Esophagus (tissue), 2 donors: Measurements from ENCODE around the gene FGR. TPM values are rescaled to one million over a fixed set of nuclear protein-coding genes. Genes with fewer than 3 reads are reported as not detected.

ENCODE experiments used
- H3K27ac ChIP-seq, 2 donors: one replicate each; pipeline ENCODE4 v1.5.1; 2013; ENCODE audit warnings: low read depth in 2 of 2, mild to moderate bottlenecking in 2 of 2, inconsistent platforms in 1 of 2, low read length in 1 of 2, moderate library complexity in 1 of 2
- H3K27me3 ChIP-seq, 2 donors: one replicate each; pipeline ENCODE4 v1.6.1; 2013; ENCODE audit warnings: low read length in 2 of 2, control low read depth in 1 of 2, mild to moderate bottlenecking in 1 of 2; ENCODE audit not compliant: insufficient read depth in 2 of 2, control insufficient read depth in 1 of 2
- H3K36me3 ChIP-seq, 2 donors: one replicate each; pipeline ENCODE4 v1.6.1; 2013; ENCODE audit warnings: low read length in 1 of 2; ENCODE audit not compliant: control insufficient read depth in 2 of 2, insufficient read depth in 2 of 2
- H3K4me1 ChIP-seq, 2 donors: one replicate each; pipeline ENCODE4 v1.6.1; 2013; ENCODE audit warnings: low read length in 1 of 2; ENCODE audit not compliant: control insufficient read depth in 2 of 2, insufficient read depth in 2 of 2
- H3K4me3 ChIP-seq, 2 donors: one replicate each; pipeline ENCODE4 v1.5.1; 2013; ENCODE audit warnings: low read length in 2 of 2, mild to moderate bottlenecking in 2 of 2, low read depth in 1 of 2, moderate library complexity in 1 of 2
- H3K9me3 ChIP-seq, 2 donors: one replicate each; pipeline ENCODE4 v1.6.1; 2013; ENCODE audit warnings: mild to moderate bottlenecking in 2 of 2, low read depth in 1 of 2, low read length in 1 of 2, moderate library complexity in 1 of 2; ENCODE audit not compliant: control insufficient read depth in 2 of 2, insufficient read depth in 1 of 2
- WGBS, 2 donors: extraction: QIAGEN DNeasy Blood & Tissue Kit; methylation state at CpG; one replicate each; pipeline ENCODE4 v1.1.7; 2013; 5-methylcytosine and 5-hydroxymethylcytosine counted together
- polyA plus RNA-seq, 2 donors: library from polyadenylated mRNA; stranded (reverse); fragments of 200-250 nt; gene quantifications; one replicate each; pipeline ENCODE4 v1.2.3, GENCODE V29; 2013
- donor health status: healthy with polysubstance abuse.
- donor health status: Bipolar disorder and iron deficiency.

Gene FGR
- polyA plus RNA-seq, 2 donors = 3.4 to 3.6 TPM

DNA sequence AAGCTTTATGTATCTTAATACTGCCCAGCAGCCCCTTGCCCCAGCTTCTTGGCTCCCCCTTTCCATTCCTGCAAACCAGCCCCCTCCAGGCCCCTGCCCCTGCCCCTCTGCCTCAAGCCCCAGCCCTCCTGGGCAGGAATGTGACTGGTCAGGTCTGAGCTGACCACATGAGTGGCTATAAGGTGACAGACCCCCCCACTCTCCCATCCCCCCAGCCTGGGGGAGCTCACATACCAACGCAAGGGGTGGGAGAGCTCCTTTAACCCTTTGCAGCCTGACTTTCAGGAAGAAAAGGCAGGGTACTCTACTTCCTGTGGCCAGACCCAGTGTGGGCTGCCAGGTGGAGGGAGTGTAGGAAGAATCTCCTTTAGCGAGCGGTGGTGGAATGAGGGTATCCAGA lies 64.2 kb downstream of the FGR start:
- peak overlapping the region; percentile 93 to 94 for H3K27ac ChIP-seq
- H3K4me3 ChIP-seq = no peak overlapping the region
- H3K36me3 ChIP-seq = peaks cover 0 to 6% of the 10 kb centered on the region in 2 donors
- H3K27me3 ChIP-seq = no peaks in the 10 kb centered on the region
- H3K4me1 ChIP-seq = peaks cover 33 to 78% of the 10 kb centered on the region in 2 donors
- H3K9me3 ChIP-seq = no peaks in the 10 kb centered on the region
- 41 to 48% methylated on average over 3 of the region's 3 CpGs for WGBS, 2 donors

DNA sequence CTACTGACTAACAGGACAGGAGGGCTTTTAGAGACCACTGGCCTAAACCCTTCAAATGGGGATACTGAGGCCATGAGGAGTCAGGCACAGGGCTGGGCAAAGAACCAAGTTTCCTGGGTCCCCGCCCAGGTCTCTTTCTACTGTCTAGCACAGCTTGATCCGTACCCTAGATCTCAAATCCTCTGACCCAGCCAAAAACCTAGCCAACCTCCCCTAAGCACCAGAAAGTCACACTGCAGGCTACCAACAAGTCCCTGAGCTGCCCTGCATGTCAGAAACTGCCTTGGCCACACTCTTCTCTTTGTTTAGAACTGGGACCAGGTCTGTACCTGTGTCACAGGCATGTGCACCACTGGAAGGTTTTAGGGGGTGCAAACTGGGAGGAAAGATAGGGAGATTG lies 64.6 kb downstream of the FGR start:
- Histone ChIP-seq H3K27ac (peak overlapping the region; percentile 93 to 94), H3K4me3 (no peak overlapping the region)

DNA sequence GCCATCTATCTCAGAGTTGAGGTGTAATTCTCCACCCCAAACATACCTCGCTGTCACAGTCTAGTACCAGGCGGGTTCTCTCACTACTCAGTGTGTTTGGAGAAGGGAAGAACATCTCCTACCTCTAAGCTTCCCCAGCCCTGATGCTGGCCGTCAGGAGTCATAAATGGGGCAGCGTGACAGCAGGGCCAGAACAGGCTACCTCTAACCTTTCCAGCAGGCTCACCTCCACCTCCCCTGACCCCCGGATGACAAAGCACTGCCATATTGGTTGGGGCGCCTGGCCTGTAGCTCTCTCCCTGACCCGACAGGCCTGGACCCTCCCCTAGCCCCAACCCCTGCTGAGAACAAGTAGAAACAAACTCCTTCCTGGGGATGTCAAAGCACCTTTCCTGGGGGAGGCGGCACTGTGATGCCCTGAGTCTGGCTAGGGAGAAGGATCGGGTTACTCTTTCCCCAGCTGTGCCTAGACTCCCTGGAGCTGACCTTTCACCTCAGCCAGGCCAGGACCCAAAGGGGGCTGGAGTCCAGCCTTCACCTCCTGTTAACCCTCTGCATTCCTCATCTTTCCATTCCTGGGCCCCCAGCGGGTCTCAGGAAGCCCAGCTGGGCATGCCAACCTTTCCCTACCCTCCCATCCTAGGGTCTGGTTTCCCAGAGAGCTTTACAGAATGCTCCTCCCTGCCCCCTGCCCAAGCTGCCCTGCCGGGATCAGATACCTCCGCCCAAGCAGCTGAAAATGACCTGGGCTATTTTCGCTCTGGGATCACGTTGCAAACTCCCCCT lies 65.3 kb downstream of the FGR start:
- 57 to 63% methylated on average over 14 of the region's 14 CpGs for WGBS, 2 donors

More for the DNA sequence above, 64.6 kb downstream of the FGR start:
- Histone ChIP-seq H3K4me1 (peaks cover 33 to 83% of the 10 kb centered on the region in 2 donors), H3K36me3 (peaks cover 0 to 6% of the 10 kb centered on the region in 2 donors), H3K9me3 (no peaks in the 10 kb centered on the region), H3K27me3 (no peaks in the 10 kb centered on the region)
- 23 to 56% methylated on average over 2 of the region's 2 CpGs for WGBS, 2 donors

DNA sequence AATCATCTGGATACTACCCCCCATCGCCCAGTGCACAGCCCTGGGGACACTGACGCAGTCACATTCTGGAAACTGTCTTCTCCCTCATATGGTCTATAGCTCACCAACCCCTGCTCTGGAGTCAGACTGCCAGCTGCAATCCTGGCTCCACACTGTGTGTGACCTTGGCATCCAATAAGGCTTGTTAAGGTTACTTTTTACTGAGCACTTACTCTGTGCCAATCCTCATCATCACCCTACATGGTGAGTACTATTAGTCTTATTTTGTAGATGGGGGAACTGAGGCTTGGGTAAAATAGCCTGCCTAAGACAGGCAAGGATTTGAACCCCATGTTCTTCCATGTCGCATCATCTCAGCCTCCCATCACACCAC lies 65.9 kb downstream of the FGR start:
- WGBS, 2 donors = 47 to 55% methylated on average over 3 of the region's 3 CpGs
- Histone ChIP-seq H3K4me1 (peaks cover 38 to 83% of the 10 kb centered on the region in 2 donors), H3K27me3 (no peaks in the 10 kb centered on the region), H3K4me3 (peak overlapping the region in 1 of 2 donors; percentile 0), H3K36me3 (peaks cover 0 to 5% of the 10 kb centered on the region in 2 donors), H3K27ac (peak overlapping the region; percentile 93 to 94), H3K9me3 (no peaks in the 10 kb centered on the region)

More for the DNA sequence above, 65.3 kb downstream of the FGR start:
- Histone ChIP-seq H3K36me3 (peaks cover 0 to 9% of the 10 kb centered on the region in 2 donors), H3K4me1 (peaks cover 37 to 83% of the 10 kb centered on the region in 2 donors), H3K9me3 (no peaks in the 10 kb centered on the region), H3K4me3 (no peak overlapping the region), H3K27ac (peak overlapping the region; percentile 93 to 94), H3K27me3 (no peaks in the 10 kb centered on the region)

DNA sequence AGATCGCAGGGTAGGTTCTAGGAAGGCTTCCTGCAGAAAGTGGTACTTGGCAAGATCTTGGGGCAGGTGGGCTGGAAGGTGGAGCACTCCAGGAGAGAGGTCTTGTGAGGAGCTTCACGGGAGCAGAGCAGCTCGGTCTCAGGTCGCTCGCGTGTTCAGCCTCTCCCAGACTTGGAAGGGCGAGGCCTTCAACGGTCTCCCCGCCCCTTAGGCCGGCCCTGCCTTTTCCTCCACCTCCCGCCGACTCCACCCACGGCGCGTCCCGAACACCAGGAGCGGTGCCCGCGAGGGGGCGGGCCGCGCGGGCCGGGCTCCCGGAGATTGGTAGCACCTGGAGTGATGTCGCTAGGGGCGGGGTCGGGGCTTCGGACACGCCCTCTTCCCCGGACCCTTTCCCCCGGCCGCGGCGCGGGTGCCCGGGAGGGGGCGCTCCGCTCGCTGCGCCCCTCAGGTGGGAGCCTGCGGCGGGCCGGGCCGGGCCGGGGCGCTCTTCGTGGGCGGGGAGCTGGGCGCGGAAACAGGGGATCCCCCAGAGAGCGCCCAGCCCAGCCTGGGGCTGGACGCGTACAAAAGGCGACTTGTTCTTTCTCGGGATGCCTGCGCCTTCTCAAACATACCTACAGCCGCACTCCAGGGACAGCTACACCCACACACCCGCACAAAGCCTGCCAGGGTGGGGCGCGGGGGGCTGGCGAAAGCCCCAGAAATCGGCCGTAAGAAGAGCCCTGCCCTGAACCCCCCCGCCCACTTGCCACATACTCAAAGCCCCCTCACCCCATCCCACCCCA lies 66.5 kb downstream of the FGR start:
- 2% methylated on average over 41 to 65 of the region's 65 CpGs for whole genome bisulfite sequencing, 2 donors
- Histone ChIP-seq H3K4me1 (peaks cover 39 to 85% of the 10 kb centered on the region in 2 donors), H3K36me3 (peaks cover 0 to 5% of the 10 kb centered on the region in 2 donors), H3K27me3 (no peaks in the 10 kb centered on the region), H3K4me3 (peak overlapping the region; percentile 0 to 23), H3K27ac (peak overlapping the region; percentile 93 to 94), H3K9me3 (no peaks in the 10 kb centered on the region)

DNA sequence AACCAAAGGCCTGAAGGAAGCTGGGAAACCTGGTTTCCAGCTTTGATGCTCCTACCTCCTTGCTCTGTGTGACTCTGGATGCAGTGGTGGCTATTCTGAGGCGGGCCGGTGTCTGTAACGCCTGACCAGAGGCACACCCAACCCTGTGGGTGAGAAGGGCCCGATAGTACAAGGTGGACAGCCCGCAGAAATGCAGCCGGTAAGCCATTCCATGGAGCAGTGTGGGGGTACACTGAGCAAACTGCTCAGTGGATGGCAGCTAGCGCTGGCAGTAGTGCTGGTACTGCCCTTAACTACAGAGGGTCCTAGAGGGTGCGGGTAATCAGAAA lies 67.0 kb downstream of the FGR start:
- peaks cover 0 to 5% of the 10 kb centered on the region in 2 donors for H3K36me3 ChIP-seq
- H3K27ac ChIP-seq = peak overlapping the region; percentile 52 to 94
- peaks cover 40 to 85% of the 10 kb centered on the region in 2 donors for H3K4me1 ChIP-seq
- H3K27me3 ChIP-seq = no peaks in the 10 kb centered on the region
- 58 to 65% methylated on average over 8 of the region's 8 CpGs for WGBS, 2 donors
- H3K9me3 ChIP-seq = no peaks in the 10 kb centered on the region
- H3K4me3 ChIP-seq = no peak overlapping the region

DNA sequence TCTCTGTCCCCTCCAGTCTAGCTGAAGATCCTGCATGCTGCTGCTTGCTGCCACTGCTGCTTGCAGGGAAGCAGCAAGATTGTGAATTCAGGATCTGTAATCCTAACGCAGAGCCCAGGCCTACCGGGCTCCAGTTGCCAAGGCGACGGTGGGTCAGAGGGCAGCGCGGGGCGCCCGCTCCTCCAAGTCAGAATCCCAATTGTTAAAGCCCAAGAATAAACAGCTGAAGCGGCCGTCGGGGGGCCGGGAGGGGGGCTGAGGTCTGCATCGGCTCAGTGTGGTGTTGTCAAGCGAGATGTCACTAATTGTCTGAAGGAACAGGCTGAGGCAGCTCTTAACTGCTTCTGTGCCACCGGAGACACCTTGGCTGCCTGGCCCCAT lies 67.8 kb downstream of the FGR start:
- 48 to 49% methylated on average over 15 of the region's 15 CpGs for WGBS, 2 donors
- Histone ChIP-seq H3K9me3 (no peaks in the 10 kb centered on the region), H3K4me3 (no peak overlapping the region), H3K27me3 (no peaks in the 10 kb centered on the region), H3K4me1 (peaks cover 34 to 83% of the 10 kb centered on the region in 2 donors), H3K27ac (peak overlapping the region; percentile 56 to 94), H3K36me3 (peaks cover 0 to 5% of the 10 kb centered on the region in 2 donors)

DNA sequence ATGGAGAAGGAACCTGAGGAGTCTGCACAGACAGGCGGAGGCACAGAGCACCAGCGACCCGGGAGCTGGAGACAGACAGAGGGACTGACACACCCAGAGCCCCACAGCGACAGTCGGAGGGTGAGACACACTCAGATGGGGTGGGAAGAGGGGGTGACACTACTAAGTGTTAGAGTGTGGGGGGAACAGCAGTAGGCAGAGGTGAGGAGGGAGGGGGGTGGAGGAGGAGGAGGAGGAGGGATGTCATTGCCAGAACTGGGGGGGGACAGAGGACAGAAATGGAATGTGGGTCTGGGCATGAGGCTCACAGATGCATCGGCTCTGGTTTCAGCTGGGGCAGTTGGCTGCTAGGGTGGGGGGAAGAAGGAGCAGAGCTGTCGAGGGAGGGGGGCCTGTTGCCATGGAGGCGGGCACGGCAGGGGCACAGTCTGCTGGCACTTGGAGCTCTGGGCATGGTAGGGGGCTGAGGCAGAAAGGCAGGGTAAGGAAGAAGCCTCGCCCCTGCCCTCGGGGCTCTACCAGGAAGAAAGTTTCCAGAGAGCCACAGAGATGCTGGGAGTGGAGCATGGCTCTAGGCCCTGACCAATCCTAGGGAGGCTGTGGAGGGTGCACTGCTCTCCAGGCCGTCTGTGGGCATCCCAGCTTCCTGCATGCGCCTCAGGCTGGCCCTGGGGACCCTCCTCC lies 68.4 kb downstream of the FGR start:
- peaks cover 0 to 5% of the 10 kb centered on the region in 2 donors for H3K36me3 ChIP-seq
- H3K4me3 ChIP-seq = no peak overlapping the region
- no peaks in the 10 kb centered on the region for H3K27me3 ChIP-seq
- no peaks in the 10 kb centered on the region for H3K9me3 ChIP-seq
- WGBS, 2 donors = 42 to 51% methylated on average over 13 of the region's 13 CpGs
- H3K4me1 ChIP-seq = peaks cover 34 to 82% of the 10 kb centered on the region in 2 donors
- H3K27ac ChIP-seq = peak overlapping the region; percentile 56 to 94
